ENCODE results near the gene PRPF19.

Gene PRPF19

DNA sequence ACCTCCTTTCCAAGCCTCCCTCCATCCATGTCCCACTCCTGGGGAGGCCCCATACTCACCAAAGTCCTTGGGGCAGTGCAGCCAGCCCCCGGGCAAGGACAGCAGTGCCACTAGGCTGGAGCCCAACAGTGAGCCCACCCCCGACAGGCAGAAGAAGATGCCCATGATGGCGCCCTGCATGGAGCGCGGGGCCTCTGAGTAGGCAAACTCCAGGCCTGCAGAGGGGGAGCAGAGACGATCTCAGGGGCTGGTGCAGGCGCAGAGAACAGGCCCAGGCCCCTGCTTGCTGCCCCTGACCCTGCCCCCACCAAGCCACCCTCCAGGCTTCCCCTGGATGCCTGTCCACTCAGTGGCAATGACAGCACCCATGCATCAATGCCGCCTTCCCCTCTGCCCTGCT is 31.4 kb upstream of the PRPF19 start:
- DNase-seq (ENCODE audit: low read depth in 2 of 2), result no peak

DNA sequence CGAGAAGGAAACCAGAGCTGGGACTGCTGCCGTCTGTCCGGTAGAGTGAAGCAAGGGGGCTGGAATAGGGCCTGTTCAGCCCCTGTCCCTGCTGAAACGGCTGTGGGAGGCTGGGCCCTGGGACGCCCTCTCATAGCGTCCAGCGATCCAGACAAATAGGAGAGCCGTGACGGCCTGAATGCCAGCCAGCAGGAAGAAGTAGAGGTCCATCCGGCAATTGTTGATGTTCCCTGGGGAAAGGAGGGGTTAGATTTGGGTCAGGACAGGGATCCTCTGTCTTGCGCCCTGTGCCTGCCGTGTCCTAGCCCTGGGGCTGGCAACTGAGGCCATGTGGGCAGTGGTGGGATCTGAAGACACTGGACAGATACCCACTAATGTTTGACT is 30.8 kb upstream of the PRPF19 start:
- no peak for DNase-seq (ENCODE audit: low read depth in 2 of 2)

DNA sequence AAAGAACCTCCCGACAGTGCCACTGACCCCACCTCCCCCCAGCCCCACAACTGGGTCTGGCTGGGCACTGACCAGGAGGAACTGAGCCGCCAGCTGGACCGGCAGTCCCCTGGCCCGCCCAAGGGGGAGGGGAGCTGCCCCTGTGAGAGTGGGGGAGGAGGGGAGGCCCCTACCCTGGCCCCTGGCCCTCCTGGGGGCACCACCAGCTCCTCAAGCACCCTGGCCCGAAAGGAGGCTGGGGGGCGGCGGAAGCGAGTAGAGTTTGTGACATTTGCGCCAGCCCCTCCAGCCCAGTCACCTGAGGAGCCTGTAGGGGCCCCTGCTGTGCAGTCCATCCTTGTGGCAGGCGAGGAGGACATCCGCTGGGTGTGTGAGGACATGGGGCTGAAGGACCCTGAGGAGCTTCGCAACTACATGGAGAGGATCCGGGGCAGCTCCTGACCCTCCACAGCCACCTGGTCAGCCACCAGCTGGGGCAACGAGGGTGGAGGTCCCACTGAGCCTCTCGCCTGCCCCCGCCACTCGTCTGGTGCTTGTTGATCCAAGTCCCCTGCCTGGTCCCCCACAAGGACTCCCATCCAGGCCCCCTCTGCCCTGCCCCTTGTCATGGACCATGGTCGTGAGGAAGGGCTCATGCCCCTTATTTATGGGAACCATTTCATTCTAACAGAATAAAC is 30.2 kb upstream of the PRPF19 start:
- no peak for DNase-seq (ENCODE audit: low read depth in 2 of 2)

GRCh38 chr11:60935676-60936442 is 29.5 kb upstream of the PRPF19 start:
- DNase-seq (ENCODE audit: low read depth in 2 of 2), result no peak

DNA sequence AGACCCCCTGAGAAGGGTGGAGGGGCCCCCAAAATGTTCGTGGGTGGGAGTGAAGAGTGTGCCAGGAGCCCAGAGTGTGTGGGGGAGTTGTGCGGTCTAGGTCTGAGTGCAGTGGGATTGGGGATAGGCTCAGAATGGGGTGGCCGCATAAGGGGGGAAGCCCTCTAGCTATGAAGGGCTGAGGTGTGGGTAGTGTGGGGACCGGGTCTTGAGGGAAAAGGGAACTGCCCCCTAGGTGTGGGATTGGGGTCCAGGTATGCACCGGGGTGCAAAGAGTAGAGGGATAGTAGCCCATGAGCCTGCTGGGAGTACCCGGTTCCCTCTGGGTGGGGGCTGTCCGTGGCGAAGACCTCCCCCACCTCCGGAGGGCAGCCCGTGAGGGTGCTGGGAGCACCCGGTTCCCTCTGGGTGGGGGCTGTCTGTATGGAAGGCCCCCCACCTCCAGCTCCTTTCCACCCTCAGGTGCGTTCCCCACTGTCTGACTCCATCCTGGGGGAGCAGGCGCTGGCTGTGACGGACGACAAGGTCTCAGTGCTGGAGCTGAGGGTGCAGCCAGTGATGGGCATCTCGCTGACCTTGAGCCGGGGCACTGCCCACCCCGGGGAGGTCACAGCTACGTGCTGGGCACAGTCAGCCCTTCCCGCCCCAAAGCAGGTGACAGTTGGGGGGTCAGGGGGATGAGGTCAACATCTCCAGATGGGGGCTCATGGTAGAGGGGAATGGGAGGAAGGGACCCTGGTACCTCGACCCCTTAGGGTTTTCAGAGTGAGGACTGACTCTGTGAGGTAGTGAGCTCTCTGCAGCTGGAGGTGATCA is 28.6 kb upstream of the PRPF19 start:
- DNase-seq (ENCODE audit: low read depth in 2 of 2), result no peak

- no peak for DNase-seq (ENCODE audit: low read depth in 2 of 2)
Measured at GRCh38 chr11:60934124-60934789, 27.9 kb upstream of the PRPF19 start.

- DNase-seq (ENCODE audit: low read depth in 2 of 2), result no peak
Measured at GRCh38 chr11:60933416-60934123, 27.2 kb upstream of the PRPF19 start.

DNA sequence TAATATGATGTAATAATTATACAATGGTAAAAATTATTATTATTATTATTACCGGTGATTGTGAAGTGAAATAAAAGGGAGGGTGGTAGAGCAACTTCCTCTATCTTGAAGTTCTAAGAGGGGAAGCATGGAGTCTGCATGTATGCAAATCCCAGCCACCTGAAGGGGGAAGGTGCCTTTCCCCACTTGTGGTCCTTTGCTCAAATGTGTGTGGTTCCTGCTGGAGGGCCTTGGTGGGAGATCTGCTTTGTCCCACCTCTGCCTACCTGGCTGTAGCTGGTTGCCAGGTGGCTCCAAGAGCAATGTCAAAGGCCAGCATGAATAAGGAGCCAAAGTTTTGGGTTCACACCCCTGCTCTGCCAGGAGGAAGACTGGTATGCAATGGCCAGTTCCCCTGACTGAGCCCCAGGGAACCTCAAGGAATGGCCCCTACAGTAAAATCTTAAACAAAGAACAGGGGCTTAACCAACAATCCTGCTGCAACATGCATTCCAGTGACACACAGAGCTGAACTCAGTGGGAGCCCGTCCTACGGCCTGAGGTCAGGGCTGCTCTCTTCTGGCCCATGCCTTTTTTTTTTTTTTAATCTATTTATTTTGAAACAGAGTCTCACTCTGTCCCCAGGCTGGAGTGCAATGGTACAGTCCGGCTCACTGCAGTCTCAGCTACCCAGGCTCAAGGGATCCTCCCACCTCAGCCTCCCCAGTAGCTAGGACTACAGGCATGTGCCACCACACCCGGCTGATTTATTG is 26.4 kb upstream of the PRPF19 start:
- DNase-seq (ENCODE audit: low read depth in 2 of 2), result no peak

DNA sequence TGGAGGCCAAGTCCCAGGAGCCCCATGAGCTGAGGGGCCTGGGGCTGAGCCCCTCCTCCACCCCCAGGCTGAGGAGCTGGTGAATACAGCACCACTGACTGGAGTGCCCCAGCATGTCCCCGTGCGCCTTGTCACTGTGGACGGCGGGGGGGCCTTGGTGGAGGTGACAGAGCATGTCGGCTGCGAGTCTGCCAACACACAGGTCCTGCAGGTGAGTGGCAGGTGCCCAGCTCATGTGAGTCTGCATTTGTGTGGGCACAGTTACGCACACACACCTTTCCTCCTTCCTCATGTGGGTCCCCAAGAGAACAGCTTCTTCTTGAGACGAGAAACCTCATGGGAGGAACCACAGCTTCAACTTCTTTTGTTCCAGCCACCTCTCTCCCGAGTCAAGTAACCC is 25.5 kb upstream of the PRPF19 start:
- DNase-seq (ENCODE audit: low read depth in 2 of 2), result no peak

GRCh38 chr11:60930394-60930793 is 24.0 kb upstream of the PRPF19 start:
- DNase-seq (ENCODE audit: low read depth in 2 of 2), result no peak

GRCh38 chr11:60929764-60930163 is 23.4 kb upstream of the PRPF19 start:
- no peak for DNase-seq (ENCODE audit: low read depth in 2 of 2)

GRCh38 chr11:60928563-60929001 is 22.2 kb upstream of the PRPF19 start:
- DNase-seq (ENCODE audit: low read depth in 2 of 2), result no peak

DNA sequence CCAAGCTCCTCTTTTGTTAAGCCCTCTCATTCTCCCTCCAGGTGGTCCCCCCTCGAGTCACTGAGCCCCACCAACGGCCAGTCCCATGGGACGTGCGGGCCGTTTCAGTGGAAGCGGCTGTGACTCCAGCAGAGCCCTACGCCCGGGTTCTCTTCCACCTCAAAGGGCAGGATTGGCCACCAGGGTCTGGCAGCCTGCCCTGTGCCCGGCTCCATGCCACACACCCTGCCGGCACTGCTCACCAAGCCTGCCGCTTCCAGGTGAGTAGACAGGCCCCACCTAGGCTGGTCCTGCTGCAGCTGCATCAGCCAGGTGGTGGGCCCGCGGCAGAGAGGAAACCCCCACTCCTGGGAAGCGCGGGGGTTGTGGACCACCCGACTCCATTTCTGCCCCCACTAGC is 21.2 kb upstream of the PRPF19 start:
- no peak for DNase-seq (ENCODE audit: low read depth in 2 of 2)

DNA sequence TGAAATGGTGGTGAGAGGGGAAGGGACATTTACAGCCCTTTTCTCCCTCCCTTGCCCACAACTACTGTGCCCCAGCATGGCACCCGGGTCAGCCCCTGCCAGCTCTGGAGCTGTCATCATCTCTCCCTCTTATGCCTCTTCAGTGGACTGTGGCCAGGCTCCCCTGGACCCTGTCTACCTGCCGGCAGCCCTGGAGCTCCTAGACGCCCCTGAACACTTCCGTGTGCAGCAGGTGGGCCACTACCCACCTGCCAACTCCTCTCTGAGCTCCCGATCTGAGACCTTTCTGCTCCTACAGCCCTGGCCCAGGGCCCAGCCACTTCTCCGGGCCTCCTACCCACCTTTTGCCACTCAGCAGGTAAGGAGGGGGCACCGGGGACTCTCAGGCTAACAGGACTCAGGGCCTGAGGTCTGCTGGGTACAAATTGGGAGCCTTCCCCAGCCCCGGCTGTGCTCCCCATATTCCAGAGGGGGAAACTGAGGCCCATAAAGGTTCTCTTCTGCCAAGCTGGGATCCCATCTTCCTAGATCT is 20.7 kb upstream of the PRPF19 start:
- DNase-seq (ENCODE audit: low read depth in 2 of 2), result no peak

GRCh38 chr11:60926500-60926899 is 20.1 kb upstream of the PRPF19 start:
- DNase-seq (ENCODE audit: low read depth in 2 of 2), result no peak

DNA sequence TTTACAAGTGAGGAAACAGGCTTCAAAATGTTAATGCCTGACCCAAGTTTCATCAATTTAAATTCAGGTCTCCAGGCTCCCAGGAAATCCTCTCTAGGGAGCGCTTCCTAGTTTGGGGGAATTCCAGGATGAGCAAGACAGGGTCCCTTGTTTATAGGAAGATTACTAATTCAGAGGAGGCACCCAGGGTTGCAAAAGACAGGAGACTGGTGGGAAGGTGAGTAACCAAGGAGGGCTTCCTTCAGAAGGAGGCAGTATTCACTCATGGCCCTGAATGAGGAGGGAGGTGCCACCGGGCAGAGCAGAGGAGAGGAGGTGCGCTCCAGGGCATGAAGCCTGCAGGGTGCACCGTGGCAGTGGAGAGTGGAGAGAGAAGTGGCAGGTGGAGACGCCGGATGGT is 19.5 kb upstream of the PRPF19 start:
- DNase-seq (ENCODE audit: low read depth in 2 of 2), result no peak

DNA sequence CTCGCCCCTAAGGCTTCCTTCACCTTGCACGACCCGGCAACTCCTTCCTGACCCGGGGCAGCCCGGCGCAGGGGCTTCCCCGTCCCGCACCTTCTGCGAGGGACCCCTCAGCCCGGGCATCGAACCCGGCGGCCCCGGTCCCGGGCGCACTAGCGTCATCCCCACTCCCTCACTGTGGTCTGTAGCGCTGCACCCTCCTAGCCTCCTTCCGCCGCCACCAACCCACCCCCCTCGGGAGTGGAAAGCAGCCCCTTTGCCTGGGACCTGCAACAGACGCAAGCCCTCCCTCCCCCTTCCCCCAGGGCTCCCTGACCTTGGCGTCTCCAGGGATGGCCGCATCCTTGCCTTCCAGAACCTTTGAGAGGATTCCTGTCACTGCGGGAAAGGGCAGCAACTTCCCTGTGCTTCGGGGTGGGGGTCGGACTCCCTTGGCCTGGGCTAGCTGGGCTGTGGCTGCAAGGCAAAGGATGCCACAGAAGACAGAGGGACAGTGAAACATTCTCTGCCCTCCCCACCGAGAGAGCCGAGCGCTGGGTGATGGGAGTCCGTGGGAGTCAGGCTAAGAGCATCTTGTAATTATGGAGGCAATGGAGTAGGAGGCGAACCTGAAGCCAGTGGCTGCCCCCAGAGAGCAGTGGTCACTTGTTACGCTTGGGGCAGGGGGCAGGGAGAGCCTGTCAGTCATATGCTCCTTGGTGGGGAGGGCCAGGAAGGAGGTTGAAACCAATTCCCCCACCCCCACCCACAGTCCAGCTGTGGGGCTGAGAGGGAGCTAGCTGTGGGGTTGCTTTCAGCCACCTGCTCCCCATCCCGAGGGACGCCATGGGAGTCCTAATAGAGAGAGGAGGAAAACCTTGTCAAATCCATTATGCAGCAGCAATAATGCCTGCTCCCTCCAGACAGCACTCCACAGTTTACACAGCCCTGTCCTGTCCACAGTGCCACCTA is 18.8 kb upstream of the PRPF19 start:
- no peak for DNase-seq (ENCODE audit: low read depth in 2 of 2)

- DNase-seq (ENCODE audit: low read depth in 2 of 2), result no peak
Measured at GRCh38 chr11:60924110-60924905, 17.9 kb upstream of the PRPF19 start, which contains the start of gene TMEM132A. TMEM132A (plus strand) TSS chr11:60924460; CDS start chr11:60924634, 174 bp downstream.

DNA sequence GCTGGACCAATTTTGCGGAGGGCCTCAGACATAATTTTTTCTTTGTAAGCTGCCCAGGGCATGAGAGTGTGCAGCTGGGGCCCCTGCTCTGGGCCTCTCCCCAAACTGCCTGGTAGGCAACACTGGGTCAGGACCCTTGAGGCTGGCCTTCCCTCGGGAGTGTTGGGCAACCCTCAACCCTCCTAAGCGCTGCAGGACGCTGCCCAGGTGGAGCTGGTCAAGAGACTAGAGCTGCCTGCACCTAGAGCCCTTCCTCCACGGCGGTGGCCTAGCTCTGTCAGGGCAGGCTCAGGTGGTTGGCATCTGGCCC is 17.4 kb upstream of the PRPF19 start:
- DNase-seq (ENCODE audit: low read depth in 2 of 2), result no peak

All from stimulated activated CD8-positive, alpha-beta memory T cell treated with anti-CD3 and anti-CD28 coated beads, Interleukin-7, amount 100 ng/mL, for 1 hour (primary cell).